T-helper 9 cell (primary cell): ENCODE data around the gene EDARADD.
"Not testable (repeated sequence)": the region's sequence is repeated elsewhere in the genome, so short reads cannot be mapped to it uniquely, and the experiment has no call there.

Experiments
- DNase-seq: peaks from one replicate; pipeline ENCODE4 v3.0.0-alpha.2; 2020
- total RNA-seq, 2 donors: gene quantifications; one replicate each; lab custom pipeline; 2026; lab: John Stamatoyannopoulos, UW

The EDARADD gene
- total RNA-seq = 6.0 to 7.1 reads per million in 2 donors

DNA sequence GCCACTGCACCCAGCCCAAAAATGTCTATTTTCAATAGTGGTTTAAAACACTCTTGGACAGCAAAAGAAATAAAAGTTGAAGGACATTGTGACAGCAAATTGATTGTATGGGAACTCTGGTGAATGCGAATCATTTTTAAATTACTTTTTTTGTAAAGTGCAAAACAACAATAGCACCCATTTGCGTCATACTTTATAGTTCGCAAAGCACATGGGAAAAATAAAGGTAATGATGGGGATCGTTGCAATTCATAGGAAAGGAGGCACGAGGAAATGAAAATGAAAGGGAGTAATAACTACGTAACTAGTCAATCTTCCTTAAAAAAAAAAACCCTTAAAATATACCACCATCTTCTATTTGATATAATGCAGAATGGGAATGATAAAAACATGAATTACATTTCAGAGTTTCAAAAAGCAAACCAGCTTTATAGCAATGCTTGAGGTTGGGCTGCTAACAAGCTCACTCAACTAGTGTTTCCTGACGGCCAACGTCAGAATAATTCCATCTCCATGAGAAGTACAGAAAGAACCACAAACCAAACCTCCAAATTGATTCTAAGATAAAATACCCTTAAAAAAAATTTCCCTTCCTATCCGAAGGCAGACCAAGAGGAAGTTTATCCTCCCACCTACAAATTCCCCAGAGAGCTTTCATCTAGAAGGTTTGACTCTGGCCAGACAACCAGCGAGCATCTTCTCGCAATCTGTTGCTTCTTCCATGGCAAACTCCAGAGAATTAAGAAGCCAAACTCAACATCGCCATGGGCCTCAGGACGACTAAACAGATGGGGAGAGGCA lies at the start of gene EDARADD:
TSS of gene EDARADD (plus strand) at position 606 of the 801 bp plus-strand sequence. CDS start at position 765, 159 bp downstream.
- no peak for DNase-seq

DNA sequence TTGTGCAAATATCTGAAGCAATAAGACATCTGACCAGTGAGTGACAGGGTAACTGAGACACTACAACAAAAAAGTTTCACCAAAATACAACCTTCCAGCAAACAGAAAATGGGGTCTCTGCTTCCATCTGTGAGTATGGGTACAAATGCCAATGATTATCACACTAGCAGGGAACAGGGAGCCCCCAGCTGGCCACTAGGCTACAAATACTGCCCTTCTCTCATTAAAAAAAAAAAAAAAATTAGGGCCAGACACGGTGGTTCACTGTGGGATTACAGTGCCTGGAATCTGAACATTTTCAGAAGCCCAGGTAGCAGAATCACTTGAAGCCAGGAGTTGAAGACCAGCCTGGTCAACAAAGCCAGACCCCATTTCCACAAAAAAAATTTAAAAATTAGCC lies 48.4 kb upstream of the EDARADD start:
- DNase-seq = no peak

DNA sequence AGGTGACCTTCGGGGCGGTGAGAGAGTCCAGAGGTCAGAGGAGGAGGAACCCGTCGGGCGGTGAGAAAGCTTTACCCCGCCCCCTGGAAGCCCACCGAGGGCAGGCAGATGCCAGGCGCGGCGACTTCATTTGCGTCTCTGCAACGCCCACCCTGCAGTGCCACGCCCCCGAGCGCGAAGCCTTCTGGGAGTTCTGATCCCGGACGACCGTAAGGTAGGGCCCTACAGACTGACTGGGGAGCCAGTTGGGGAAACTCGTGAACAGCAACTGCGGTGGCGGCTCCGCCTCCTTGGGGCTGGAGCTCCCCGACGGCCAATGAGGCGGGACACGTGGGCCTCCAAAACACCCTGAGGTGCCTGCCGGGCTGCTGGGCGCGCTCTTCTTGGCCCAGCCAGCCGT lies 46.0 kb upstream of the EDARADD start:
- no peak for DNase-seq

DNA sequence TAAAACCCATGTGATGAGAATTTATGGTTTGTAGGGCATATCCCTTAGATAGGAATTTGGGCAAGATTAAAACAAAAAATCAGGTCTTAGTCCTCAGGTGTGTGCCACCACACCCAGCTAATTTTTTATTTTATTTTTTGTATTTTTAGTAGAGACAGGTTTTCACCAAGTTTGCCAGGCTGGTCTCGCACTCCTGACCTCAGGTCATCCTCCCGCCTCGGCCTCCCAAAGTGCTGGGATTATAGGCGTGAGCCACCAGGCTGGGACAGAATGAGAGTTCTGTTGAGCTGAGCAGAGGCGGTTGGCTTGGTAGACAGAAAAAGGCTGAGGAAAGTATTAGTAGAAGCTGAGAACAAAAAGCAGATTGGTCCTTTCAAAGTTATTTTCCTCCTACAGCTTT lies 43.8 kb upstream of the EDARADD start:
- no peak for DNase-seq

GRCh38 chr1:236351875-236352573 lies 42.1 kb upstream of the EDARADD start:
- DNase-seq = no peak

DNA sequence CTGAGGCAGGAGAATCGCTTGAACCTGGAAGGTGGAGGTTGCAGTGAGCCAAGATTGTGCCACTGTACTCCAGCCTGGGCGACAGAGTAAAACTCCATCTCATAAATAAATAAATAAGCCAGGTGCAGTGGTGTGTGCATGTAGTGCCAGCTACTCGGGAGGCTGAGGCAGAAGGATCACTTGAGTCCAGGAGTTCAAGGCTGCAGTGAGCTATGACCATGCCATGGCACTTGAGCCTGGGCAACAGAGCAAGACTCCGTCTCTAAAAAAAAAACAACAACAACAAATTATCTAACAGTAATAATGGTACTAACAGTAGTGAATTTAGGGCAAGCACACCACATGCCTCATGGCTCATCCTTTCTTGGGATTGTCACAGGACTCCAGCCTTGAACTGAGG lies 41.3 kb upstream of the EDARADD start:
- DNase-seq = not testable (repeated sequence)

DNA sequence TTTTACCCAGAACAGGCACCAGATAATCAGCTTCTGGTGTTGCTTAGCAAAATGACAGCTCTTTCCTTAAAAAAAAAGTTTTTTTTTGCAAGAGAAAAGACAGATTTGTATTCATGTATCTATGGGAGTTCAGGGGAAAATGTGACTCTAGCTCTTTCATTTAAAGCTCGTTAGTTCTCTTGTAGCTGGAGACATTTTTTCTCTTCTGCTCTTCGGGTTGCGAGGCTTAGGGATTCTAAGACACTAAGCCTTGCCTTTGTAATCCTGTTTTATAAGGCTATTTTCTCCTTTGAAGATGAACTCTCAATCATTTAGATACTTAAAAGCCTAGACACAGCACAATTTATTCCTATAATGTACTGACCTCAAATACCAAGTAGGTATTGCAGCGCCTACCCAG lies 40.3 kb upstream of the EDARADD start:
- no peak for DNase-seq

- no peak for DNase-seq
Observed at GRCh38 chr1:236354330-236355147, 39.5 kb upstream of the EDARADD start.

DNA sequence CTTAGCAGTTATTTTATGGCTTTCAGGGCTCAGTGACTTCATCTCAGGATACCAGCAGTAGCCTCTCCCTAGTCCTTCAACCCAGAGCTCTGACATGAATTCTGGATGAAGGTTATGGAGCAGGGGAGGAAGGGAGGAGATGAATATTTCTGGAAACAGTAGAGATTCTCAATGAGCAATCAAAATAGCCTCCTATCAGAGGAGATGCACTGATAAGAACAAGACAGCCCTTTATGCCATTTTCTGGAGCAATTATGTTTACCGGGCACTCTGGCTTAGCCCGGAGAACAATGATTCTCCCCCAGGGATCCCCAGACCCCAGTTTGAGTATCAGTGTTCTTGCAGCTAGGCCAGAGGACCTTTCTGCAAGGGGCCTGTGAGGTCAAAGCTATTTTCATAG lies 37.9 kb upstream of the EDARADD start:
- DNase-seq = no peak

DNA sequence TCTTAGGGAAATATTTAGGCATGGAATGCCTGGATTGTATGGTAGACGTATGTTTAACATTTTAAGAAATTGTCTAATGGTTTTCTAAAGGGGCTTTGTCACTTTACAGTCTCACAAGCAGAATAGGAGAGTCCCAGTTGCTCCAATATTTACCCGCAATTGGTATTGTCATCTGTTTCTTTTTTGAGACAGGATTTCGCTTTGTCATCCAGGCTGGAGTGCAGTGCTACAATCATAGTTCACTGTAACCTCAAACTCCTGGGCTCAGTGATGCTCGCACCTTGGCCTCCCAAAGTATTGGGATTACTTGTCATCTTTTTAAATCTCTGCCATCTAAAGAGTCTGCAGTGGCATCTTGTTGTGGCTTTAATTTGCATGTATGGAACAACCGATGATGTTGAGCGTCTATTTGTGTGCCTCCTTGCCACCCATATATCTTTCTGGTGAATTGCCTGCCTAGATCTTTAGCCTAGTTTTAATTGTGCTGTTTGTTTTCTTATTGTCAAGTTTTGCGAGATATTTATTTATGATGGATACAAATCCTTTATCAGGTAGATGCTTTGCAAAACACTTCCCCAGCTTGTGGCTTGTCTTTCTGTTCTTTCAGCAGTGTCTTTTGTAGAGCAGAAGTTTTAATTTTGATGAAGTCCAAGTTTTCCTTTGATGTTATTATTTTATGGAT lies 32.0 kb upstream of the EDARADD start:
- no peak for DNase-seq

- DNase-seq = no peak
Observed at GRCh38 chr1:236363237-236363636, 30.8 kb upstream of the EDARADD start.

- no peak for DNase-seq
Observed at GRCh38 chr1:236365999-236366570, 28.0 kb upstream of the EDARADD start.

- not testable (repeated sequence) for DNase-seq
Observed at GRCh38 chr1:236366681-236367080, 27.4 kb upstream of the EDARADD start.

DNA sequence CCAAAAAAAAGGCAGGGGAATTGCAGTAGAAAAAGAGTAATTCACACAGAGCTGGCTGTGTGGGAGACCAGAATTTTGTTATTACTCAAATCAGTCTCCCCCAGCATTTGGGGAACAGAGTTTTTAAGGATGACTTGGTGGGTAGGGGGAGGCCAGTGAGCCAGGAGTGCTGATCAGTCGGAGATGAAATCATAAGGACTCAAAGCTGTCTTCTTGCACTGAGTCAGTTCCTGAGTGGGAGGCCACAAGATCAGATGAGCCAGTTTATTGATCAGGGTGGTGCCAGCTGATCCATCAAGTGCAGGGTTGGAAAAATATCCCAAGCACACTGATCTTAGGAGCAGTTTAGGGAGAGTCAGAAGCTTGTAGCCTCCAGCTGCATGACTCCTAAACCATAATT lies 23.7 kb upstream of the EDARADD start:
- no peak for DNase-seq

DNA sequence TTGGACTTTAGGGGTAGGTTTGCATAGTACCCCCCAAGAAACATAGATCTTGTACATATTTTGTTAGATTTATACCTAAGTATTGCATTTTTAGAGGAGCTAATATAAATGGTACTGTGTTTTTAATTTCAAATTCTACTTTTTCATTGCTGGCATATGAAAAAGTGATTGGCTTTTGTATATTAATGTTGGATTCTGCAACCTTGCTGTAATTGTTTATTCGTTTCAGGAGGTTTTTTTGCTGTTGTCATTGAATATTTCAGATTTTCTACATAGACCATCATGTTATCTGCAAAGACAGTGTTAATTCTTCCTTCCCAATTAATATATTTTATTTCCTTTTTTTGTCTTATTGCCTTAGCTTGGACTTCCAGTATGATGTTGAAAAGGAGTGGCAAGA lies 23.0 kb upstream of the EDARADD start:
- DNase-seq = no peak

- DNase-seq = no peak
Observed at GRCh38 chr1:236377832-236378535, 16.1 kb upstream of the EDARADD start.

GRCh38 chr1:236381565-236382158 lies 12.4 kb upstream of the EDARADD start:
- no peak for DNase-seq

DNA sequence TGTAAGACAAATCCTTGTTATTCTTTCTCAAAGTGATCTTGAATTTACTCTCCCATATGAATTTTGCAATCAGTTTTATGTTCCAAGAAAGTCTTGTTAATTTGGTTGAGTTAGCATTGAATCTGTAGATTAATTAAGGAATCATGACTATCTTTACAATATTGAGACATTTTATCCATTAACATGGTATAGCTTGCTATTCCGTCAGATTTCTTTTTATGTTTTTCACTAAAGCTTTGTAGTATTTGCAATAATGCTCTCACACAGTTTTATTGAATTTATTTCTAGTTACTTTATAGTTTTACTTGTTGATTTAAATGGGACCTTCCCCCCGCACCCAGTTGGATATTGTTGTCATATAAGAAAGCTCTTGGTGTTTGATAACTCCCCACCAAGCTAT lies 5.8 kb upstream of the EDARADD start:
- no peak for DNase-seq

DNA sequence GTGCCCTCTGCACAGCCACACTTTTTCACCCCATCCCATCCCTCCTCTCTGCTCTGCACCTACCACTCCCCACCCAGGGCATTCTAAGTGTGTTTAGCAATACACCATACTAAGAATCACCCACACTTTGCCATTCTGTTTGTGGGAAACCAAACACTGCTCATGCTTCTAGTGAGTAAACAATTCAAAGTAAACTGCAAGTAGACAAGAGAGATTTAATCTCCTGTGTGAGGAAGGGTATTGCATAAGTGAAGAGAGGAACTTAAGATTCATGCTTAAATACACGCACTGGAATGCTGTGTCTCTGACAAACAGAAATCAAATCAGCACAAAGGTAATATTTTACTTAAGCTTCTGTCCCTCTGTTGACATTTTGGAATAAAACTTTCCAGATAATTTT lies 4.8 kb upstream of the EDARADD start:
- no peak for DNase-seq

GRCh38 chr1:236391008-236391407 lies 3.1 kb upstream of the EDARADD start:
- no peak for DNase-seq

DNA sequence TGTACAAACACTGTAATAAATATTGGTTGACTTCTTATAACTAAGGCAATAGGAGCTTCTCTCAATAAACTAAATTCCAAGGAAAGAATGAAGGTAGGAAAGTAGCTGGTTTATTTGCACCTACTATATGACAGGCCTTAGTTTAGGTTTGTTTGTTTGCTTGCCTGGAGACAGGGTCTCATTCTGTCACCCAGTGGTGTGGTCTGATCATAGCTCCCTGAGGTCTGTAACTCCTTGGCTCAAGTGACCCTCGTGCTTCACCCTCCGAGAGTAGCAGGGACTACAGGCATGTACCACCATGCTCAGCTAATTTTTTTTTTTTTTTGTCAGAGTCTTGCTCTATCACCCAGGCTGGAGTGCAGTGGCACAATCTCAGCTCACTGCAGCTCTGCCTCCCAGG lies 1.9 kb upstream of the EDARADD start:
- DNase-seq = no peak
